Umbilical cord (tissue), 2 donors: ENCODE measurements around the gene THOC3. TPM values are rescaled to one million over a fixed set of nuclear protein-coding genes. Genes with fewer than 3 reads are reported as not detected.
"Not testable (repeated sequence)": the region's sequence is repeated elsewhere in the genome, so short reads cannot be mapped to it uniquely, and the experiment has no call there.

Experiments
- DNase-seq: peaks from one replicate; pipeline ENCODE4 v3.0.0-alpha.2; 2015; ENCODE audit warnings: low spot score
- total RNA-seq: library from RNA; depleted of rRNA; stranded (reverse); fragments of >200 nt; gene quantifications from one replicate; pipeline ENCODE4 v1.2.3, GENCODE V29; 2014; ENCODE audit warnings: low replicate concordance; ENCODE audit not compliant: insufficient read depth

The THOC3 gene, protein sequence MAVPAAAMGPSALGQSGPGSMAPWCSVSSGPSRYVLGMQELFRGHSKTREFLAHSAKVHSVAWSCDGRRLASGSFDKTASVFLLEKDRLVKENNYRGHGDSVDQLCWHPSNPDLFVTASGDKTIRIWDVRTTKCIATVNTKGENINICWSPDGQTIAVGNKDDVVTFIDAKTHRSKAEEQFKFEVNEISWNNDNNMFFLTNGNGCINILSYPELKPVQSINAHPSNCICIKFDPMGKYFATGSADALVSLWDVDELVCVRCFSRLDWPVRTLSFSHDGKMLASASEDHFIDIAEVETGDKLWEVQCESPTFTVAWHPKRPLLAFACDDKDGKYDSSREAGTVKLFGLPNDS
- 25.0 TPM for total RNA-seq

DNA sequence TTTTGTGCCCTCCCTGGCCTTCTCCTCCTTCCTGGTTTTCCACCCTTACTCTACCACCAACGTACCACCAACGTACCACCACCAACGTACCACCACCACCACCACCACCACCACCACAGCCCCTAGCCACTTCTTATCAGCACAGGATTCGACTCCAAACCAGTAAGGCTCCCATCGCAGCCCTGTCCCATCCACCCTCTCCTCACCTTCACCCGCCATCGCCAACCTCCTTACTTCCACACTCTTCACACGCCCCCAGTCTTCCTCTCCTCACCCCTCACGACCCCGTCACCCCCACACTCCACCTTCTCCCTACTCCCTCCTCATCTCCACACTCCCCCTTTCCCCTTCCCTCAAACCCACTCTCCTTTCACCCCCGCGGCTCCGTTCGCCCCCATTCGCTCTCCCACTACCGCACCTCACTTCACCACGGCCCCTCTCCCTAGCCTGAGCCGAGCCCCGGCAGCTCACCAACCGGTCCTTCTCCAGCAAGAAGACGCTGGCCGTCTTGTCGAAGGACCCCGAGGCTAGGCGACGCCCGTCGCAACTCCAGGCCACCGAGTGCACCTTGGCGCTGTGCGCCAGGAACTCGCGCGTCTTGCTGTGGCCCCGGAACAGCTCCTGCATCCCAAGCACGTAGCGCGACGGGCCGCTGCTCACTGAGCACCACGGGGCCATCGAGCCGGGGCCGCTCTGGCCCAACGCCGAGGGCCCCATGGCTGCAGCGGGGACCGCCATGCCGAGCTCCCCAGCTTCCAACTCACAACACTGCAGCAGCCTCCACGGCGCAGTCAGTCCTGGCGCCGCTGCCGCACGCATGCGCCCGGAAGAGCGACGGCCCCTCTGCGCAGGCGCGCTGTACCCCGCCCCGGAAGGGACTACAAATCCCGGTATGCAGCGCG is at the start of gene THOC3:
TSS of gene THOC3 (minus strand) at position 845 of the 902 bp plus-strand sequence. CDS start at position 738, 107 bp downstream.
- peak; percentile 80 for DNase-seq

DNA sequence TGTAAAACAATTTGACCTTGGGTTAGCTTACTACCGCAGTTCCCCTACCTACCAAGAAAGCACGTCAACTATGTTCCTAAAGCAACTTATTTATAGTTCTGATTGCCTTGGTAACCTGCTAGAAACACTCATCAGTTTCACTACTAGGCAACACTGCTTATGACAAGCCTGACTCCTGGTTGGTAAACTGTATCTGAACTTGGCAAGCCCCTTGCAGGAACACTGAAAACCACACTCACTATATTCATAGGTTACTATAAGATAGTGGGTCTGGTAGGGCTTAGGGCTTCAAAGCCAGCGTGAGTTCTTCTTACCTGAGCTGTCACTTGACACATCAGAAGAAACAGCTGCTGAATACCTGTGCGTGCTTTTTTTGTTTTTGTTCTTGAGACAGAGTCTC is 49.2 kb upstream of the THOC3 start:
- DNase-seq: not testable (repeated sequence)

DNA sequence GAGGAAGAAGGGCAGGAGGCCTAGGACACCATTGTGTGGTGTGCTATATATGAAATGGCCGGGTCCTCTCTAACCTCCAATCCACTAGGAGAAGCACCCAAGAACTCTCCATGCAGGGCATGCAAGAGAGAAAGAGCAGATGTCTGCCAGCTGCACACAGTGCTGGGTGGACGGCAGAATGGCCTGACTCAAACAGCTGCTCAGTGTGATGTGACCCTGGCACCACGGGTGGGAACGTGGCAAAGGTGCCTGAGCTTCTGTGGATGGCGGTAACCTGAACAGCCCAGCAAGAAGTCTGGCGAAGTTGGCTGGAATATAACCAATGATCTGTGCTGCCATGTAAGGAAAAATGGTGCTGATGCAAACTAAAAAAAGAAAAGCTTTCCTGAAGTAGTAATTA is 46.2 kb upstream of the THOC3 start:
- DNase-seq: not testable (repeated sequence)

DNA sequence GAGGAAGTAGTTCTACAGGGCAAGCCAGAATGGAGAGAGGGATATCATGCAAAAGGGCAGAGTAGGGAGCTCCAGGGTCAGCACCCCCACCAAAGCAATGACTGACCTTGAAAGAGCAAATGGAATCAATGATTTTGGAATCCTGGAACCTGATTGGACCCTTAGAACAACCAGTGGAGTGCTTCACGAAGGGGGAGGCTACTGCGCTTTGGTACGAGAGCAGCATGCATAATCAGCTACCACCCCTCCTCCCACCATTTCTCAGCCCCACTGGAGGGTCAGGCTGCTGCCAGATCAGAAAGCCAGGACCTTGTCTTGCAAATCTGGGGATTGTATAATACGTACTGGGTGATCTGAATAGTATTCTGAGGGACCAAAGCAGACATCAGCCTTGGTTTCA is 43.0 kb upstream of the THOC3 start:
- DNase-seq: not testable (repeated sequence)

DNA sequence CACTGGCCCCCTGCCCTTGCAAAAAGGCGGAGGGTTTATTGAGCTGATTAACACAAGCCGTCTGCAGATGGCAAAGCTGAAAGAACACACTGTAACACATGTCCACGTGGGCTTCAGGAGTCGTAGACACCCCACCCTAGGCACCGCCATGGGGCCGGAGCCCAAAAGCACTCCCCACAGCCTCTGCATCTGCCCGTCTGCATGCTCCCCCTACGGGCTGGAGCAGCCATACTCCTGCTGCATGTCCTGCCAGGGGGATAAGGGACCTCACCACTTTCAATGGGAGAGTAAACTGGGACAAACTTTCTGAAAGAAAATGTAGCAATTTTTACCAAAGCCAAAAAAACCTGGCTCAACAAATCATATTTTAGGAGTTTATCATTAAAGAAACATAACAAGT is 42.1 kb upstream of the THOC3 start:
- not testable (repeated sequence) for DNase-seq

DNA sequence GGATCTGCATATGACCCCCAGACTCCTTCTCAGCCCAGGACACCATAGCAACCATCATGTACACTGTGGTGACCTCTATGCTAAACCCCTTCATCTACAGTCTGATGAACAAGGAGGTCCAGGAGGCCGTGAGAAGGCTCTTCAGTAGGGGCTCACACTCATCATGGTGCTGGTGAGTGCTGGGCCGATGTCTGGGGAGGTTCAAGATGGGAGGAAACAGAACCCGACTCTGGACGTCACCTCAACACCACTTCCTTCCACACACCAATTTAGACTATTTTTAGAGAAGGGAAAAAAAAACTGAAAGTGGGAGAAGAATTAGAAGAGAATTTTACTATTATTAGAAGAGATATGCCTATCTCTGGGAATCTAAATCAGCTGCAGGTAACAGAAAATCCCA is 39.1 kb upstream of the THOC3 start:
- DNase-seq: not testable (repeated sequence)

DNA sequence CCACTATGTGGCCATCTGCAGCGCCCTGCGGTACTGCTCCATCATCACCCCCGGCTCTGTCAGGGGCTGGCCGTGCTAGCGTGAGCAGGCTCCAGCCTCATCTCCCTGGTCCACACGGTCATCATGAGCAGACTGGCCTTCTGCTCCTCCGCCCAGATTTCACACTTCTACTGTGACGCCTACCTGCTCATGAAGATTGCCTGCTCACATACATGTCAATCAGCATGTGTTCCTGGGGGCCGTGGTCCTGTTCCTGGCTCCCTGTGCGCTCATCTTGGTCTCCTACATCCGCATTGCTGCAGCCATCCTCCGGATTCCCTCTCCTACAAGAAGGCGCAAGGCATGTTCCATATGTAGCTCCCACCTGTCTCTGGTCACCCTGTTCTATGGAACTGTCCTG is 38.7 kb upstream of the THOC3 start:
- not testable (repeated sequence) for DNase-seq

DNA sequence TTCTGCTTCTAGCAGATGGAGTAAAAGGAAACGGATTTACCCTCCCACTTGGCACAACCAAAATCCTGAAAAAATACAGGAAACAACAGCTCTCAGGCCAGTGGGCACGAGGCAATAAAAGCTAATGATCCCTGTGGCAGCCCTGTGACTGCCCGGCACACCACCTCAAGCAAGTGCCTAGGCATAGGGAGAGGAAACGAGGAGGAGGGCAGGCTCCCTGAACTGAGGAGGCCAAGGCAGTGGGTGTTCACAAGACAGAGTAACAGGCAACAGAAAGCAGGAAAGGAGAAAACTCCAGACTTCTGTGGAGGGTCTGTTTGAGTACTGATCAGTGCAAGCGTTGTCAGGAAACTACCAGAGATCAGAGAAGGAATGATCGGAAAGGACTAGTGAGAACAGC is 29.9 kb upstream of the THOC3 start:
- DNase-seq: not testable (repeated sequence)

DNA sequence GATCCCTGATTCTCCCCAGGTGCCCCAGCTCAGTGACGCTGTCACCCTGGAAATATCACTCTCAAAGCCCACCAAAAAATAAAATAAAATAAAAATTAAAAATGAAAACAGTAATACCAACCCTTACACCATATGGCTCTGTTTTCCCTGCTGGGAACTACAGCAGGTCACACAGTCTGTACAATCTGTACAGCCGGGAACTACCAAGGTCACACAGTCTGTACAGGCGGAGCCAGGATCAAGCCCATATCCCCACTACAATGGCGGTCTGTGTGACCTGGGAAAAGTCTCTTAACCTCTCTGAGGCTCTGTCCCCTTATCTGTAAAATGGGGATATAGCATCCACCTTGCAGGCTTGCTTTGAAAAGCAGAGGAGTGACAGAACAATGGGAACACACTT is 29.4 kb upstream of the THOC3 start:
- not testable (repeated sequence) for DNase-seq

DNA sequence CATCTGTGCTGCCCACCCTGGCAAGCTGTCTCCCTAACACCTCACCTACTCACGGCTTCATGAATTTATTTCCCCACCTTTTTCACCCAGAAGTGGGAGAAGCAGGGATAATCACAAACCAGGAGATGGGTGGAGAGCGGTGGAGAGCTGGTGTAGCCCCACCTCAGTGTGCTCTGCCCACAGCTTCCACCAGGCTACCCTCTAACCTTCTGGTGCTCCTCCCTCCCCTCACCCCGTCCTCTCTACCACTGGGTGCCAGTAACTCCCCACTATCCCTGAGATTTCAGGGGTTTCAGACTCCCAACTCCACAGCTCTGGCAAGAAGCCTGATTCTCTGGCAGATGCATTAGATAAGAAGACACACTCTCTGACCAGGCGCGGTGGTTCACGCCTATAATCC is 28.7 kb upstream of the THOC3 start:
- DNase-seq: not testable (repeated sequence)

DNA sequence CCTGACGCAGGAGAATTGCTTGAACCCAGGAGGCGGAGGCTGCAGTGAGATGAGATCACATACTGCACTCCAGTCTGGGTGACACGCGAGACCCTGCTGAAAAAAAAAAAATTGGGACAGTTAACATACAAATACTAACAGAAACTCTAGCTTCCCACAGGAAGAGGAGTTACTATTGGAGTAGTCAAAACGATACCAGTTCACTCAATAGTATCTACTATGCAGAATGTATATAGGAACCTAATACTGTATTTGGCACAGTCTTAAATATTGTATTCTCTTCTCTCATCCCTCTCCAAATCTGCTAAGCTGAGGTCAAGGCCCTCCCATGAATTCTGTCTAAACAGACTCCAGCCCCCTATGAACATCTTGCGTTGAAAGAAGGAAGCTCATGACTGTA is 27.4 kb upstream of the THOC3 start:
- not testable (repeated sequence) for DNase-seq

DNA sequence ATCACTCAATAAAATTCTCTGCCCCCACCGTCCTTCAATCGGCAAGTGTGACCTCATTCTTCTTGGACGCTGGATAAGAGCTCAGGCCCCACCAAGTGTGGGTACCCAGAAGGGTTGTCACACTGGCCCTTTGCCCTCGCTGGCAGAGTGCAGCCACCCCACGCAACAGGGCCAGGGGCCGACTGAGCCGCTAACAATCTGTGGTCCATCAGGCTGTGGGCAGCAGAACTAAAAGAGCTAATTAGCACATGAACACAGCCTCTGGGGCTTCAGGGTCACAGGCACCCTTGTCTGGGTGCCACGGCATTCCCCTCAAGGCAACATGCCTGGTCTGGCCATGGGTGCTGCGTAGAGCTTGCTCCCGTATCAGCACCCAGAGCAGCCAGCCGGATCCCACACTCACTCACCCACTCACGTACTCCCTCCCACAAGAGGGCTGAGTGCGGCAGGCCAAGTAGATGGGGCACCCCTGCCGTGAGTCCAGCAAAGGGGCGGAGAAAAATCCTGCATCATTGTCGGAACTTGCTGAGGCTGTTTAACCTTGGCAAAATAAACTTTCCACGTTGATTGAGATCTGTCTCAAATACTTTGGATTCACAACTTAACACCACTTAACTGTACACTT is 11.4 kb upstream of the THOC3 start:
- not testable (repeated sequence) for DNase-seq

DNA sequence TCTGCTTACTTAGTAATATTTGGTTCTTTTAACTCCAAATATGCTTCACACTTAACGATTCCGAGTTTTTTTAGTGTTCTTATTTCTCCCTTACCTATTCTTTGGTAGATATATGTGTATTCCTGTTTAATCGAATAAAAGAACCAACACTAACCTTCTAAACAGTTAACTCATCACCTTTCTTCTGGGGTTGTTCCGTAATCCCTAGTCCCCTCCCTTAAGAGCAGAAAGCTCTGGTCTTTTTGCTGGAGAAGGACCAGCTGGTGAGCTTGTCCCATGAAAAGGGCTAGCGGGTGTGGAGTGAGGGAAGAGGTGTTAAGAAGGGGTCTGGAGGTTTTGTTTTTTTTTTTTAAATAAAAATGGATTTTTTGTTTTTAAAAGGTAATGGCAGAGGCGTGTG is 266 bp upstream of the THOC3 start:
- not testable (repeated sequence) for DNase-seq

DNA sequence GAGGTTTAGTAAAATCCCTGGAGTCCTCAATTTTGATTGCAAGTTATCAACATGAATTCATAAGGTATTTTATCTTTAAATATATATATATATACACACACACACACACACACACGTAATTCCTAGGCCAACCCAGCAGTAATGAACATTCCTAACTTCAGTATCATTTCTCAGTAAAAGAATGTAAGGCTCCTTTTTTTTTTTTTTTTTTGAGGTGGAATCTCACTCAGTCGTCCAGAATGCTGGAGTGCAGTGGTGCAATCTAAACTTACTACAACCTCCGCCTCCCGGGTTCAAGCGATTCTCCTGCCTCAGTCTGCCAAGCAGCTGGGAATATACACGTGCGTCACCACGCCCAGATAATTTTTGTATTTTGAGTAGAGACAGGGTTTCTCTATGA is 5.8 kb downstream of the THOC3 start:
- not testable (repeated sequence) for DNase-seq

DNA sequence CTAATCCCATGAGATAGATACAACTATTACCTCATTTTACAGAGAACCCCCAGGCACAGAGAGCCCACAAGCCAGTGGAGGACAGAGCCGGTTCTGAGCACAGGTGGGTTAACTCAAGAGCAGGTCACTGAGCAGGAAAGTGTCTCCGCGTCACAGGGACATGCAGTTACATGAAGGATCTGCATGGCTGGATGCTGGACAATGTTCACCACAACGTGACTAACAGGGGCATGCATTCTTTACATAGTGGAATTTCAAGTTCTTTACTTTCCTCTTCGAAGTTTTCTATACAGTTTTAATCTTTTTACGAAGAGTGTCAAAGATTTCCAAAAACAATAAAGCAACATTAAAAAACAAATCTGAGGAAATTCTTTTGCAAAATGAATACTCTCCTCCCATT is 7.9 kb downstream of the THOC3 start:
- peak; percentile 7 for DNase-seq

DNA sequence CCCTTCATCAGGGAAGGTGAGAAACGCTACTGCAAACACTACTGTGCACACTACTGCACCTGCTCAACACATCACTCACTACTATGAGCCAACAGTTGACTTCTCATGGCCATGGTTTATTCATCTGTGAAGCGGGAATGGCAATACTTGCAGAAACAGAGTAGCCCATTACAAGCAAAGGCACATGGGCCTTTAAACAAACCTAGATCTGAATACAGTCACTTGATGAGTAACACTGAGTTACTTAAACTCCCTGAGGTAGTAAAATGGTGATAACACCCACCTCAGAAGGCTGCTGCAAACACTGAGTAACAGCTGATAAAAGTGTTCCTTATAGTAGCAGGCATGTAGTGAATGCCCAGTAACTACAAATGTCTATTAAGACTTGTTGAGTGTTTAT is 9.6 kb downstream of the THOC3 start:
- DNase-seq: not testable (repeated sequence)

DNA sequence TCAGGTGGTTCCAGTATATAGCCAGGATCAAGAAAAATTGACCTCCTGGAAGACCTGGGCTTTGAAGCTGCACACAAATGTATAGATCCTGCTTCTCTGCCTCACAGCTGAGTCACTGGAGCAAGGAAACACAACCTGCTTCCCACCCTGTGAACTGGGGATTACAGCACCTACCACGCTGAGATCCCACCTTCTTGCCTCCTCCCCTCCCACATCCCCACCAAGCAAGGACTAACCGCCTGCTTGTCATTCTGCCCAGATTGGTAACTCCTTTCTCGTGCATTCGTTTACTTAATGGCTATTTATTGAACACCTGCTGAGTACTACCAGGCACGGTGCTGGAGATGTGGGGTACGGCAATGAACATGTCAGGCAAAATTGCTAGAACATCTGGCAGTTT is 14.0 kb downstream of the THOC3 start:
- DNase-seq: not testable (repeated sequence)

DNA sequence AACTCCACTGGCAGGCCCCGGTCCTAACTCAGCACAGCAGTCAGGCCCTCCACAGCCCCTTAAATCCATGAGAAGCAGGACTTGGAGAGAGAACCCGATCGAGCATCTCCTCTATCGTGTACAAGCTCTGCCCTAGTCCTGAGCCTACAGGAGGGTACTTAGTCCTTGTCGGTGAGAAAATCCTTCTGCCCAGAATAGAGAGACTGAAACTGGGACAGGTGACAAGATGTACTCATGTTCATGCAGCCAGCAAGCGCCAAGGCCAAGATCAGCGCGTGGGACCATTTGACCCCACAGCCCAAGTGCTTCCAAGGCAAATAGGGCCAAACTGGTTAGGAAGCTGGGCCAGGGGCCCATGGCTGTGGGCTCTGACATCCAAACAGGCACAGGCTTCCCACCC is 15.3 kb downstream of the THOC3 start:
- DNase-seq: not testable (repeated sequence)

DNA sequence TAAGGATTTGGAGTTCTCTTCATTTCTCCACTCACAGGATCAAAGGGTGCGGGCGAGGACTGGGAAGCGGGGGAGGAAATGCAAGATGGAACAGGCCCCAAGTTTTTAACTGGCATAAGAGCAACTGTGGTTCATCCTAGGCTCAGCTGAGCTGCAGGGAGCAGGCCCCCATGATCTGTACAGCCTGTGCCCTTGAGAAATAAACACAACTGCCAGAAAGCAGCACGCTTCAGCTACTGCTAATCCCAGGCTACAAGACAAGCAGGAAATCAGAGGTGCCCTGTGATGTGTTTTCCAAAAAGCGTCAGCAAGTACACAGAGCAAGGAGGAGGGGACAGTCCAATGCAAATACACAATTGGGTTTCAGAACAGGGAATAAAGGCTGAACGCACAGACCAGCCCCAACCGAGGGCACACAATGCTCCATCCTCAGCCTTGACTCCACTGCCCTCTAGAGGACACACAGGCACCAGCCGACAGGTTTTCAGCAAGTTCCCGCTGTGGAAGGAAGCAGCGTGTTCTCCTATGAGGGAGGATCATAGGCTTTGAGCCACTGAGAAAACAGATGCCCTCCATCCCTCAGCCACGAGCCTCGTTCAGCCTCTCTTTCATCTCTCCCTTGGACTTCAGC is 16.7 kb downstream of the THOC3 start:
- not testable (repeated sequence) for DNase-seq

DNA sequence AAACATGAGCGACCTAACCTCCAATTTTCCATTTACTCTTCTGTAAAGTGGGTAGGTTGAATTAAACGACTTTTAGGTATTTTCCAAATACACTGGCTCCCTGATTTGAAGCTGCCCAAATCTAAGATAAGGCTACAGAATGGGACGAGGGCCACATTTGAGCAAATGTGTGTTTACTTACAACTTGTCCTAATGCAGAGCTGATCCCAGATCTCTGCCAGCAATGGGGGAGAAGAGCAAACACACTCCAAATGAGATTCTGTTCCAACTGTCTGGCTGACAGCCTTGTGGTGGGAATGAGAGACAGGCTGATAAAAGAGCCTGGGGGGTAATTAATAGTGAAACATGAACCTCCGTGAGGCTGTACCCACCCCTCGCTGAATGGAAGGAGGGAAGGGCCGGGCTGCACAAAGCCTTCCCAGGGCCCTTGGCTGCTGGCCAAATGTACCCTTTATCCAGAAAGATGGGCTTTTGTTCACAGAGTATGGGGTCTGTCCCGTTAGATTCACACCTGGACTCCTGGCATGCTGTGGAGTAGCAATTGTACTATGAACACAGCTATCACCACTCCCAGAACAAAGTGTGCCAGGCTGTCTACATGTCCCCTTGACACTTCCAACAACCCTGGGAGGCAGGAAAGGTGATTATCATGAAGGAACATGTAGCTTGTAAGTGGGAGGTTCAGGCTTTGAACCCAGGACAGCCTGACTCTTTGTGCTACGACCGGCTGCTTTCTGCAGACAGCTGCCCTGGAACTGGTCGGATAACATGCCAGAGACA is 19.6 kb downstream of the THOC3 start:
- DNase-seq: not testable (repeated sequence)

DNA sequence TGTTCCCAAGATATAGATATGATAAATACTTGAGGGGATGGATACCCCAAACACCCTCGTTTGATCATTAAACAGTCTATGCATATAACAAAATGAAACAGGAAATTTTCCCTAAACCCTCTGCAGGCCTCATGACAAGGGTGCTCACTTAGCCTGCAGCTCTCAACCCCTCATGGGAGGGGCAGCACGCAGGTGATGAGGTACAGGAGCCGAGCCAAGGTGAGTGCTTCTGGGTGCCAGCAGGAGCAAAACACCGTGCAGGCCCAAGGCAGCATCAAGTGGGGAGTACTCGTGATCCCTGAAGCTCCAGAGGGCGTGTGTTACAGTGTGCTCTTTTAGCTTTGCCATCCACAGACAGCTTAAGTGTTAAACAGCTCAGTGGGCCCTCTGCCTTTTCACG is 24.9 kb downstream of the THOC3 start:
- not testable (repeated sequence) for DNase-seq
